DOHH2 (cell line): ENCODE measurements around the gene GFI1B.

Experiments used
- CTCF ChIP-seq: fragments of 200-600 bp; sonication (generic); IDR thresholded peaks from one replicate; pipeline ENCODE4 v1.5.1; 2014; ENCODE audit warnings: antibody characterized with exemption, mild to moderate bottlenecking, low read depth, low read length; ENCODE audit not compliant: poor library complexity, severe bottlenecking
- EZH2phosphoT487 ChIP-seq: fragments of 200-600 bp; sonication (generic); IDR thresholded peaks from 2 replicates; pipeline ENCODE4 v1.6.1; 2017; ENCODE audit warnings: borderline replicate concordance, mild to moderate bottlenecking, antibody characterized with exemption, low read length, moderate library complexity, mixed read lengths

DNA sequence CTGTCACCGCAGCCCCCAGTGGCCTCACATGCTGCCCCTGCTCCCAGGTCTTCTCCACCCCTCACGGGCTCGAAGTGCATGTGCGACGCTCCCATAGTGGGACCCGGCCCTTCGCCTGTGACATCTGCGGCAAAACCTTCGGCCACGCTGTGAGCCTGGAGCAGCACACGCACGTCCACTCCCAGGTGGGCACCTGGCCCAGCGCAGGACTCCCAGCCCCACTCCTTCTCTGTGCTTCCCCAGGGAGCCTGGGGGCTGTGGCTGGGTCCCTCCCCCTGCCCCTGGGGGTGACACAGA lies 10.5 kb downstream of the GFI1B start:
- TF ChIP-seq CTCF (no peak), EZH2phosphoT487 (no peak)
